Upper lobe of left lung (tissue), 6 donors: ENCODE data around the gene TTC33. TPM values are rescaled to one million over a fixed set of nuclear protein-coding genes. Genes with fewer than 3 reads are reported as not detected.
A peak's percentile ranks its signal among the peaks of the same experiment; 100 is the strongest.

Source experiments
- ATAC-seq, 2 donors: fragments of 200-7000 bp; cut with Tn5 transposase; one replicate each; pipeline ENCODE4 v1.9.1; 2022; ENCODE audit warnings: mild to moderate bottlenecking in 2 of 2, moderate library complexity in 2 of 2; ENCODE audit not compliant: low FRiP score in 2 of 2
- DNase-seq, 2 donors: peaks; one replicate each; pipeline ENCODE4 v3.0.0-alpha.2; 2019 to 2020
- H3K27ac ChIP-seq, 4 donors: fragments of 200-600 bp; sonication (generic); one replicate each; pipeline ENCODE4 v1.5.1; 2016 to 2019
- H3K27me3 ChIP-seq, 4 donors: fragments of 200-600 bp; sonication (generic); one replicate each; pipeline ENCODE4 v1.5.1; 2017 to 2019
- H3K36me3 ChIP-seq, 4 donors: fragments of 200-600 bp; sonication (generic); one replicate each; pipeline ENCODE4 v1.5.1; 2016 to 2019
- H3K4me1 ChIP-seq, 4 donors: fragments of 200-600 bp; sonication (generic); one replicate each; pipeline ENCODE4 v1.5.1; 2018 to 2019
- H3K4me3 ChIP-seq, 4 donors: fragments of 200-600 bp; sonication (generic); one replicate each; pipeline ENCODE4 v1.5.1; 2017 to 2019; ENCODE audit warnings: mild to moderate bottlenecking in 2 of 4, moderate library complexity in 1 of 4
- H3K9me3 ChIP-seq, 4 donors: fragments of 200-600 bp; sonication (generic); one replicate each; pipeline ENCODE4 v1.5.1; 2018 to 2019
- EP300 ChIP-seq, 4 donors: sonication (generic); formaldehyde crosslinking; IDR thresholded peaks; one replicate each; pipeline ENCODE4 v1.5.1; 2017; ENCODE audit warnings: antibody characterized with exemption in 4 of 4, control low read depth in 2 of 4
- POLR2A ChIP-seq, 4 donors: fragments of 450-650 bp; IDR thresholded peaks; one replicate each; pipeline ENCODE4 v1.5.1; 2016 to 2017; ENCODE audit warnings: antibody characterized with exemption in 4 of 4, mild to moderate bottlenecking in 2 of 4
- POLR2AphosphoS5 ChIP-seq, 2 donors: sonication (generic); formaldehyde crosslinking; IDR thresholded peaks; one replicate each; pipeline ENCODE4 v1.5.1; 2017; ENCODE audit warnings: antibody characterized with exemption in 2 of 2
- WGBS, 2 donors: methylation state at CpG; one replicate each; pipeline ENCODE4 v1.1.5; 2017 to 2018; 5-methylcytosine and 5-hydroxymethylcytosine counted together
- total RNA-seq, 6 donors: library from RNA; depleted of rRNA in 4 of 6; stranded (reverse); fragments of >200 nt in 4 of 6; gene quantifications; one replicate each; pipeline versions ENCODE4 v1.1.0 to v1.2.1, GENCODE V29; 2016 to 2021
- TF ChIP-seq, protein P1 (sequence below), 6 experiments: fragments of 450-650 bp in 4 of 6; fragments of 200-600 bp in 2 of 6; sonication (generic) in 2 of 6; IDR thresholded peaks; one replicate each; pipeline ENCODE4 v1.5.1; 2016 to 2019; ENCODE audit warnings: antibody characterized with exemption in 6 of 6
- donor health status: DM: no; HTN: no; CAD: no; lungs with moderate emphysema.
- donor health status: DM: no; HTN: yes; CAD: no; lungs with severe emphysema.

The TTC33 gene
- total RNA-seq, 6 donors from 2014 or later = 13.4 to 34.1 (median 17.1) TPM

DNA sequence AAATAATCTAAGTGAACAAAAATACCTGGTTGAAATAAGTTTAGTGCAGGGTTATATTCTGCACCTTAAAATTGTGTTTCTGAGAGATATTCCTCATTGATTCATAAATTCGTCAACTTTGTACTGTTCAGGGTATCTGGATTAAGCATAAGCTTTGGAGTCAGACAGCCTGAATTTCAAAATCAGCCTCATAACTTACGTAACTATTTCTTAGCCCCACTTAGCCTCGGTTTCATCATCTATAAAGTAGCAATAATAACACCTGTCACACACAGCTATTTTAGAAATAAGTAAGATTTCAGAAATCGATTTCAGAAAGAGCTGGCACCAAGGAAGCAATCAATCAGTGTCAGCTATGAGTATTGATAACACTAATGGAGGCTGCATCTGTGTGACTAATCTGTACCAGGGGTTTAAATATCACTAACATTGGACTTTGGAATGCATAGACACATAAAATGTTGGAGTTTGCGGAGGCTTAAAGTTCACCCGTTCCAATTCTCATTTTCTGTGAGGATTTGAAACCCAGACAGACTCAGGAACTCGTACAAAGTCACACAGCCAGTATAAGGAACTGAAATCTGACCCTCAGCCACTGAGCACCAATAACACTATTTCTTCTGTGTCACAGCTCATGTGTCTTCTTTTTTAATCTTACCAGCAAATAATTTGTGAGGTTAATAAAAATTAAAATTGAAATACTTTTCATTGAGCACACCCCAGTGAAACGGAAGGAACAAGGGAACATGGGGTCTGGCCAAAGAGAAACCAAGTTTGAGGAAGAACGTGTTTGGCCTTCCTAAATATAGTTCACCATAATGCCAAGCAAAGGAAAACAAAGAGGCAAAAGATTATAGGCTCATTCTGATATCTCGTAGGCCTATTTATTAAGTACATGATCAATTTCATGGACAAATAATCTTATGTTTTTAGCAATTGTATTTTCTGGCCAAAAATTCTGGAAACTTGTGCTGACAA lies 270.5 kb downstream of the TTC33 start:
- 66 to 80% methylated on average over 10 of the region's 10 CpGs for WGBS, 2 donors
- Histone ChIP-seq H3K9me3 (no peaks in the 10 kb centered on the region), H3K4me3 (no peak overlapping the region), H3K27ac (peak overlapping the region in 2 of 4 donors; percentile 34 to 38), H3K36me3 (no peaks in the 10 kb centered on the region), H3K27me3 (no peaks in the 10 kb centered on the region), H3K4me1 (peaks cover 0 to 5% (median 0%) of the 10 kb centered on the region in 4 donors)
- peak in 1 of 2 donors; percentile 67 for ATAC-seq
- no peak for DNase-seq
- no peak for TF ChIP-seq POLR2AphosphoS5 (IDR thresholded peaks at IDR 0.05)

GRCh38 chr5:40484495-40484894 lies 271.3 kb downstream of the TTC33 start:
- TF ChIP-seq EP300 (IDR thresholded peaks at IDR 0.05) (no peak), POLR2AphosphoS5 (IDR thresholded peaks at IDR 0.05) (no peak), POLR2A (IDR thresholded peaks at IDR 0.05) (no peak)
- TF ChIP-seq, protein P1, sequence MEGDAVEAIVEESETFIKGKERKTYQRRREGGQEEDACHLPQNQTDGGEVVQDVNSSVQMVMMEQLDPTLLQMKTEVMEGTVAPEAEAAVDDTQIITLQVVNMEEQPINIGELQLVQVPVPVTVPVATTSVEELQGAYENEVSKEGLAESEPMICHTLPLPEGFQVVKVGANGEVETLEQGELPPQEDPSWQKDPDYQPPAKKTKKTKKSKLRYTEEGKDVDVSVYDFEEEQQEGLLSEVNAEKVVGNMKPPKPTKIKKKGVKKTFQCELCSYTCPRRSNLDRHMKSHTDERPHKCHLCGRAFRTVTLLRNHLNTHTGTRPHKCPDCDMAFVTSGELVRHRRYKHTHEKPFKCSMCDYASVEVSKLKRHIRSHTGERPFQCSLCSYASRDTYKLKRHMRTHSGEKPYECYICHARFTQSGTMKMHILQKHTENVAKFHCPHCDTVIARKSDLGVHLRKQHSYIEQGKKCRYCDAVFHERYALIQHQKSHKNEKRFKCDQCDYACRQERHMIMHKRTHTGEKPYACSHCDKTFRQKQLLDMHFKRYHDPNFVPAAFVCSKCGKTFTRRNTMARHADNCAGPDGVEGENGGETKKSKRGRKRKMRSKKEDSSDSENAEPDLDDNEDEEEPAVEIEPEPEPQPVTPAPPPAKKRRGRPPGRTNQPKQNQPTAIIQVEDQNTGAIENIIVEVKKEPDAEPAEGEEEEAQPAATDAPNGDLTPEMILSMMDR (IDR thresholded peaks at IDR 0.05) = no peak
- ATAC-seq (no peak), DNase-seq (no peak)
- 75 to 76% methylated on average over 2 of the region's 2 CpGs for WGBS, 2 donors
- Histone ChIP-seq H3K27me3 (no peaks in the 10 kb centered on the region), H3K4me3 (no peak overlapping the region), H3K36me3 (no peaks in the 10 kb centered on the region), H3K9me3 (no peaks in the 10 kb centered on the region), H3K27ac (no peak overlapping the region), H3K4me1 (peaks cover 0 to 5% (median 0%) of the 10 kb centered on the region in 4 donors)

DNA sequence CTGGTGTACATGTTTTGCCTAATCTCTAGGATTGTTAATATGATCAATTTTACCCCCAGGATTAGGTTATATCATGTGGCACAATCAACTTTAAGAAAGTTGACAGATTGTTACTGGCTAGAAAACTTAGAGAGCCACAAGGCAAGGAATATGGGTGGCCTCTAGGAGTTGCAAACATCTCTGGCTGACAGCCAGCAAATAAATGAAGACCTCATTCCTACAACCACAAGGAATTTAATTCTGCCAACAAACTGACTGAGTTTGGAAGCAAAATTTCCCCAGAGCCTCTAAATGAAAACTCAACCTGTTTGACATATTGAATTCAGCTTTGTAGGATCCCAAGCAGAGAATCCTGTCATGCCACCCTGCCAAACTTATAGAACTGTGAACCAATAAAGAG lies 272.4 kb downstream of the TTC33 start:
- Histone ChIP-seq H3K27me3 (no peaks in the 10 kb centered on the region), H3K9me3 (no peaks in the 10 kb centered on the region), H3K27ac (no peak overlapping the region), H3K4me1 (peaks cover 0 to 5% (median 0%) of the 10 kb centered on the region in 4 donors), H3K4me3 (no peak overlapping the region), H3K36me3 (no peaks in the 10 kb centered on the region)
- no peak for TF ChIP-seq POLR2A (IDR thresholded peaks at IDR 0.05)
- no peak for TF ChIP-seq EP300 (IDR thresholded peaks at IDR 0.05)
- DNase-seq (no peak), ATAC-seq (no peak)

DNA sequence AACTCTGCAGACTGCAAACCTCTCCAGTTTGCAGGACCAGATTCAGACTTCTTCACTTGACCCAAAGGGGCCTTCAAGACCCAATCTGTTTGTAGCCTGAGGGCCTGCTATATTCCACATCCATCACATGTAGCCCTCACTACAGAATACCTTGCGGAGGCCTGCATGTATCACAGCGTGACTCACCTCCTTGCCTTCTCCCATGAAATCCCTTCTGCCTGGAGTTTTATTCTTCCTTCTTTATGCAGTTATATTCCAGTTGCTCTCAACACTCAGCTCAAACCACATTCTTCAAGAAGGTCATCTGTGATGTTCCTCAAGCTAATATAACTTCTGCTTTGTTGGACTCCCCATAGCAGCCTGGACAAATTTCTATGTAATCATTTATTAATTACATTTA lies 274.5 kb downstream of the TTC33 start:
- Histone ChIP-seq H3K36me3 (no peaks in the 10 kb centered on the region), H3K27me3 (no peaks in the 10 kb centered on the region), H3K4me1 (no peaks in the 10 kb centered on the region), H3K27ac (no peak overlapping the region), H3K9me3 (no peaks in the 10 kb centered on the region), H3K4me3 (no peak overlapping the region)
- no peak for ATAC-seq
- no peak for TF ChIP-seq POLR2AphosphoS5 (IDR thresholded peaks at IDR 0.05)
- TF ChIP-seq, protein P1 (IDR thresholded peaks at IDR 0.05) = no peak
- TF ChIP-seq POLR2A (IDR thresholded peaks at IDR 0.05) = no peak
- no peak for TF ChIP-seq EP300 (IDR thresholded peaks at IDR 0.05)
- no peak for DNase-seq
- WGBS, 2 donors = 97 to 100% methylated on average over 2 of the region's 2 CpGs

DNA sequence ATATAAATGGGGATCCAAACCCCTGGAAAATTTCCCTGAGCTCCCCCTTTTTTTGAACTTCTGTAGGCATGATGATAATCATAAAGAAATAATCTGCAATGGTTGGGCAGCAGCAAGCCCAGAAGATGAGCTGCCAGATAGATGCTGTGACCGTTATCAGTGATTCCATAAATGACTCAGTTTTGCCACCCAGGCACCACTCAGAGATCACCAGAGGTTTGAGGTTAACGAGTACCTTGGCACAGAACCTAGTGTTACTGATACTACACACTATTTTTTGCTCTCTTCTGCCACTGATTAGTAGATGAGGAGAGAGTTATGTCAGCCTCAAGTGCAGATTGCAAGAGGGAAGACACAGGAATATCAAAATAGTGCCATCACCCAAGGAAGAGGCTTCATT lies 275.4 kb downstream of the TTC33 start:
- 62 to 82% methylated on average over 2 of the region's 2 CpGs for WGBS, 2 donors
- no peak overlapping the region for H3K4me3 ChIP-seq
- H3K4me1 ChIP-seq = no peaks in the 10 kb centered on the region
- H3K36me3 ChIP-seq = no peaks in the 10 kb centered on the region
- no peaks in the 10 kb centered on the region for H3K9me3 ChIP-seq
- H3K27ac ChIP-seq = no peak overlapping the region
- H3K27me3 ChIP-seq = no peaks in the 10 kb centered on the region
- ATAC-seq = no peak
- TF ChIP-seq POLR2A (IDR thresholded peaks at IDR 0.05) (no peak), POLR2AphosphoS5 (IDR thresholded peaks at IDR 0.05) (no peak), EP300 (IDR thresholded peaks at IDR 0.05) (no peak)
- TF ChIP-seq, protein P1 (IDR thresholded peaks at IDR 0.05) = no peak
- DNase-seq = no peak
